Hepatocyte (in vitro differentiated cells): Measurements from ENCODE around the gene RARG.

Source experiments
- CTCF ChIP-seq: fragments of 200-600 bp; sonication (generic); IDR thresholded peaks from 2 replicates; pipeline ENCODE4 v1.5.1; 2016; ENCODE audit warnings: antibody characterized with exemption, mild to moderate bottlenecking; ENCODE audit not compliant: poor library complexity
- EZH2 ChIP-seq: fragments of 200-600 bp; sonication (generic); IDR thresholded peaks from 2 replicates; pipeline ENCODE4 v1.6.1; 2016; ENCODE audit warnings: antibody characterized with exemption, mild to moderate bottlenecking, borderline replicate concordance
- EZH2phosphoT487 ChIP-seq: fragments of 200-600 bp; sonication (generic); IDR thresholded peaks from one replicate; pipeline ENCODE4 v1.6.1; 2018; ENCODE audit warnings: antibody characterized with exemption, mild to moderate bottlenecking, low read depth, moderate library complexity; ENCODE audit not compliant: unreplicated experiment, severe bottlenecking

GRCh38 chr12:53259891-53260290 lies 27.9 kb upstream of the RARG start:
- TF ChIP-seq CTCF (no peak), EZH2 (no peak), EZH2phosphoT487 (no peak)
